Chondrocyte (in vitro differentiated cells): ENCODE measurements around the gene OR6K3. TPM values are rescaled to one million over a fixed set of nuclear protein-coding genes. Genes with fewer than 3 reads are reported as not detected.

ENCODE experiments used
- DNase-seq: peaks from one replicate; pipeline ENCODE4 v3.0.0; 2021; ENCODE audit warnings: mixed read lengths, low spot score
- H3K27ac Mint-ChIP-seq: one replicate; pipeline ENCODE4 v1.8.0; 2021; ENCODE audit warnings: mild to moderate bottlenecking, moderate library complexity, mixed read lengths; ENCODE audit not compliant: unreplicated experiment
- H3K27me3 Mint-ChIP-seq: 2 replicates; pipeline ENCODE4 v1.8.0; 2021; ENCODE audit warnings: low read depth, mixed read lengths
- H3K36me3 Mint-ChIP-seq: 2 replicates; pipeline ENCODE4 v1.8.0; 2021; ENCODE audit warnings: low read depth, mixed read lengths
- H3K4me1 Mint-ChIP-seq: 2 replicates; pipeline ENCODE4 v1.8.0; 2021; ENCODE audit warnings: low read depth, mild to moderate bottlenecking, mixed read lengths
- H3K4me3 Mint-ChIP-seq: one replicate; pipeline ENCODE4 v1.8.0; 2021; ENCODE audit warnings: mild to moderate bottlenecking, moderate library complexity, mixed read lengths; ENCODE audit not compliant: unreplicated experiment
- H3K9me3 Mint-ChIP-seq: 2 replicates; pipeline ENCODE4 v1.8.0; 2021; ENCODE audit warnings: low read depth, mixed read lengths
- CTCF ChIP-seq: fragments of 200-600 bp; sonication (generic); IDR thresholded peaks from 2 replicates; pipeline ENCODE4 v1.5.0; 2021; ENCODE audit warnings: antibody characterized with exemption, mild to moderate bottlenecking, moderate library complexity
- long read RNA-seq: library from polyadenylated mRNA; stranded (forward); transcript quantifications from one replicate; pipeline ENCODE4 v2.0.0, GENCODE V29; 2021
- total RNA-seq: library from RNA; stranded (reverse); gene quantifications from 3 replicates; pipeline ENCODE4 v1.2.1, GENCODE V29; 2021

Gene OR6K3
- total RNA-seq, result not detected in 3 replicates
- long read RNA-seq, result 0 reads

DNA sequence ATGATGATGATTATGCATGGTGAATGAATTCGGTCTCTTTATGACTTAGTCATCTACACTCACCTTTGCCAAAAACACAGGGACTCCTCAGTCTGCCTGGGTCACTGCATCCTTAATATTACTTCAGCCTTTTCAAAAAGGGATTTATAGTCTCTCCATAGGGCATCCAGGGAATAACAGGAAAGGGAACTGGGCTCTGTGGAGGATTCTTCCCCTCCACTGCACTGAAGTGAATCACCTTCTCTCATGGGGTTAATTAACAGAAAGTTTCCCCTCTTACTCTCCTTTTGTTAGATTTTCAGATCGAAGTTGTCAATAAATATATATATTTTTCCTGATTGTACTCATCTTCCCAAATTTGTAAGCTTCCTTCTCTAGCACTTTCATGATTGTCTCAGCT lies at the start of gene OR6K3:
Gene OR6K3, minus strand, starts transcription at position 101 of the 400 bp plus-strand sequence. CDS start 2,605 bp downstream, outside the sequence.
- Mint-ChIP-seq H3K4me3 (no peak within 1 kb of the TSS), H3K9me3 (no peaks in the 10 kb centered on the region), H3K27ac (no peak within 1 kb of the TSS), H3K4me1 (no peaks in the 10 kb centered on the region), H3K36me3 (no peaks in the 10 kb centered on the region), H3K27me3 (peaks cover 10% of the 10 kb centered on the region)
- DNase-seq, result no peak
- TF ChIP-seq CTCF, result no peak

GRCh38 chr1:158754420-158754819 lies 33.9 kb upstream of the OR6K3 start, which contains the start of gene OR6K6:
Gene OR6K6 (plus strand): TSS chr1:158754720. CDS start chr1:158754888, 168 bp downstream.
- Mint-ChIP-seq H3K9me3 (peaks cover 4% of the 10 kb centered on the region), H3K4me3 (no peak within 1 kb of the TSS), H3K36me3 (no peaks in the 10 kb centered on the region), H3K4me1 (no peaks in the 10 kb centered on the region), H3K27ac (no peak within 1 kb of the TSS), H3K27me3 (no peaks in the 10 kb centered on the region)
- DNase-seq, result no peak
- TF ChIP-seq CTCF, result no peak

- DNase-seq, result no peak
- no peak for TF ChIP-seq CTCF
- Mint-ChIP-seq H3K9me3 (no peaks in the 10 kb centered on the region), H3K4me3 (no peak overlapping the region), H3K36me3 (no peaks in the 10 kb centered on the region), H3K4me1 (no peaks in the 10 kb centered on the region), H3K27me3 (no peaks in the 10 kb centered on the region), H3K27ac (no peak overlapping the region)
Measured at GRCh38 chr1:158752155-158752712, 31.7 kb upstream of the OR6K3 start.

- no peak for DNase-seq
- no peak overlapping the region for H3K27ac Mint-ChIP-seq
- H3K27me3 Mint-ChIP-seq, result peaks cover 5% of the 10 kb centered on the region
- H3K9me3 Mint-ChIP-seq, result no peaks in the 10 kb centered on the region
- no peaks in the 10 kb centered on the region for H3K36me3 Mint-ChIP-seq
- no peak for TF ChIP-seq CTCF
- no peaks in the 10 kb centered on the region for H3K4me1 Mint-ChIP-seq
- no peak overlapping the region for H3K4me3 Mint-ChIP-seq
Measured at GRCh38 chr1:158735848-158736247, 15.3 kb upstream of the OR6K3 start.

GRCh38 chr1:158732524-158732923 lies 12.0 kb upstream of the OR6K3 start:
- no peaks in the 10 kb centered on the region for H3K36me3 Mint-ChIP-seq
- H3K9me3 Mint-ChIP-seq, result no peaks in the 10 kb centered on the region
- no peaks in the 10 kb centered on the region for H3K4me1 Mint-ChIP-seq
- peaks cover 2% of the 10 kb centered on the region for H3K27me3 Mint-ChIP-seq
- H3K27ac Mint-ChIP-seq, result no peak overlapping the region
- H3K4me3 Mint-ChIP-seq, result no peak overlapping the region
- DNase-seq, result no peak
- no peak for TF ChIP-seq CTCF
